Mesothelial cell of epicardium (in vitro differentiated cells): ENCODE results near the gene ZMYND8. TPM values are rescaled to one million over a fixed set of nuclear protein-coding genes. Genes with fewer than 3 reads are reported as not detected.

Experiments used
- DNase-seq, 2 experiments: peaks; one replicate each; pipeline ENCODE4 v3.0.0; 2021; ENCODE audit warnings: low spot score in 2 of 2; ENCODE audit not compliant: unreplicated experiment in 2 of 2
- H3K27ac Mint-ChIP-seq: 2 replicates; pipeline ENCODE4 v1.8.0; 2021; ENCODE audit warnings: mixed read lengths
- H3K27me3 Mint-ChIP-seq: 2 replicates; pipeline ENCODE4 v1.8.0; 2021; ENCODE audit warnings: low read depth, mixed read lengths
- H3K36me3 Mint-ChIP-seq: 2 replicates; pipeline ENCODE4 v1.8.0; 2021; ENCODE audit warnings: mixed read lengths
- H3K4me1 Mint-ChIP-seq: 2 replicates; pipeline ENCODE4 v1.8.0; 2021; ENCODE audit warnings: mixed read lengths
- H3K4me3 Mint-ChIP-seq: 2 replicates; pipeline ENCODE4 v1.8.0; 2021; ENCODE audit warnings: mild to moderate bottlenecking, moderate library complexity, mixed read lengths
- H3K9me3 Mint-ChIP-seq: 2 replicates; pipeline ENCODE4 v1.8.0; 2021; ENCODE audit warnings: mixed read lengths
- total RNA-seq: library from RNA; stranded (reverse); gene quantifications from 3 replicates; pipeline ENCODE4 v1.2.1, GENCODE V29; 2021
- TF ChIP-seq, protein P1 (sequence below): fragments of 200-600 bp; sonication (generic); IDR thresholded peaks from one replicate; pipeline ENCODE4 v1.5.0; 2021; ENCODE audit warnings: antibody characterized with exemption; ENCODE audit not compliant: unreplicated experiment

Gene ZMYND8
- total RNA-seq, 1 donor from 2014 or later: 120 TPM

DNA sequence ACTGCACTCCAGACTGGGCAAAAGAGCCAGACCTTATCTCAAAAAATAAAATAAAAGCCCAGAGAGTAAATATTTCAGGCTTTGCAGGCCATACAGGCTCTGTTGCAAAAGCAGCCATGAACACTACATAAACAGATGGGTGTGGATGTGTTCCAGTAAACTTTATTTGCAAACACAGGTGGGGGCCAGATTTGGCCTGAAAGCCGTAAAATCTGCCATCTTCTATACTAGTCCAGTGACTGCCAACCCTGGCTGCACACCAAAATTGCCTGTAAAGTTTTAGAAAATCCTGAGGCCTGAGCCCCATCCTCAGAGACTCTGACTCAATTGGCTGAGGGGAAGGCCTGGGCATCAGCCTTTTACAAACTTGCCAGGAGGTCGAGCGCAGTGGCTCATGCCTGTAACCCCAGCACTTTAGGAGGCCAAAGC lies 103.6 kb downstream of the ZMYND8 start:
- H3K27me3 Mint-ChIP-seq: no peaks in the 10 kb centered on the region
- no peak for DNase-seq
- no peak overlapping the region for H3K4me3 Mint-ChIP-seq
- no peaks in the 10 kb centered on the region for H3K4me1 Mint-ChIP-seq
- H3K36me3 Mint-ChIP-seq: peaks cover 34% of the 10 kb centered on the region
- TF ChIP-seq, protein P1, sequence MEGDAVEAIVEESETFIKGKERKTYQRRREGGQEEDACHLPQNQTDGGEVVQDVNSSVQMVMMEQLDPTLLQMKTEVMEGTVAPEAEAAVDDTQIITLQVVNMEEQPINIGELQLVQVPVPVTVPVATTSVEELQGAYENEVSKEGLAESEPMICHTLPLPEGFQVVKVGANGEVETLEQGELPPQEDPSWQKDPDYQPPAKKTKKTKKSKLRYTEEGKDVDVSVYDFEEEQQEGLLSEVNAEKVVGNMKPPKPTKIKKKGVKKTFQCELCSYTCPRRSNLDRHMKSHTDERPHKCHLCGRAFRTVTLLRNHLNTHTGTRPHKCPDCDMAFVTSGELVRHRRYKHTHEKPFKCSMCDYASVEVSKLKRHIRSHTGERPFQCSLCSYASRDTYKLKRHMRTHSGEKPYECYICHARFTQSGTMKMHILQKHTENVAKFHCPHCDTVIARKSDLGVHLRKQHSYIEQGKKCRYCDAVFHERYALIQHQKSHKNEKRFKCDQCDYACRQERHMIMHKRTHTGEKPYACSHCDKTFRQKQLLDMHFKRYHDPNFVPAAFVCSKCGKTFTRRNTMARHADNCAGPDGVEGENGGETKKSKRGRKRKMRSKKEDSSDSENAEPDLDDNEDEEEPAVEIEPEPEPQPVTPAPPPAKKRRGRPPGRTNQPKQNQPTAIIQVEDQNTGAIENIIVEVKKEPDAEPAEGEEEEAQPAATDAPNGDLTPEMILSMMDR: no peak
- H3K27ac Mint-ChIP-seq: peak overlapping the region; percentile 53
- no peaks in the 10 kb centered on the region for H3K9me3 Mint-ChIP-seq

DNA sequence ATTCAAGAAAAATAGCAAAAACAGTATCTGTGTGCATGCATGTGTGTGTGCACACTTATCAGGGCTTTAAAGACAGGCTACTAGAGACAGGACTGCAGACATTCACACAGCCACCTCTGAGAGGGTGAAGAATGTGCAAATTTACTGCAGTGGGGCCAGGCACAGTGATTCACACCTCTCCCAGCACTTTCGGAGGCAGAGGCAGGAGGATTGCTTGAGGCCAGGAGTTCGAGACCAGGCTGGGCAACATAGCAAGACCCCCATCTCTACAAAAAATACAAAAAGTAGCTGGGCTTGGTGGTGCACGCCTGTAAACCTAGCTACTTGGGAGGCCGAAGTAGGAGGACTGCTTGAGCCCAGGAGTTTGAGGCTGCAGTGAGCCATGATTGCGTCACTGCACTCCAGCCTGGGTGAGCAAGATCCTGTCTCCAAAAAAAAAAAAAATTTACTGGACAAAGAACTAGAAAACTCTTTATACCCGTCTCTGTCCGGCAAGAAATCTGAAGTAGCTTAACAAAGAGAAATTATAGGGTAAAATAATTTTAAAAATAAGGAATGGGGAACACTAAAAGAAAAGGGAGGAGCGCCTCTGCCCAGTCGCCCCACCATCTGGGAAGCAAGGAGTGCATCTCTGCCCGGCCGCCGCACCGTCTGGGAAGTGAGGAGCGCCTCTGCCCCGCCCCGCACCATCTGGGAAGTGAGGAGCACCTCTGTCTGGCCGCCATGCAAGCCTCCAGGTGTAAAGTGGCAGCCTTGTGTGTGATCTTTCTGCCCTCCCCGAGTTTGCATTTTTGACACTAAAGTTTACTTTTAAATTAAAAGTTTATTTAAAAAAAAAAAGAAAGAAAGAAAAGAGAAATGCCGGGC lies 105.1 kb downstream of the ZMYND8 start:
- no peaks in the 10 kb centered on the region for H3K9me3 Mint-ChIP-seq
- H3K4me3 Mint-ChIP-seq: no peak overlapping the region
- H3K4me1 Mint-ChIP-seq: no peaks in the 10 kb centered on the region
- no peak for DNase-seq
- peaks cover 32% of the 10 kb centered on the region for H3K36me3 Mint-ChIP-seq
- TF ChIP-seq, protein P1: no peak
- H3K27me3 Mint-ChIP-seq: no peaks in the 10 kb centered on the region
- no peak overlapping the region for H3K27ac Mint-ChIP-seq

DNA sequence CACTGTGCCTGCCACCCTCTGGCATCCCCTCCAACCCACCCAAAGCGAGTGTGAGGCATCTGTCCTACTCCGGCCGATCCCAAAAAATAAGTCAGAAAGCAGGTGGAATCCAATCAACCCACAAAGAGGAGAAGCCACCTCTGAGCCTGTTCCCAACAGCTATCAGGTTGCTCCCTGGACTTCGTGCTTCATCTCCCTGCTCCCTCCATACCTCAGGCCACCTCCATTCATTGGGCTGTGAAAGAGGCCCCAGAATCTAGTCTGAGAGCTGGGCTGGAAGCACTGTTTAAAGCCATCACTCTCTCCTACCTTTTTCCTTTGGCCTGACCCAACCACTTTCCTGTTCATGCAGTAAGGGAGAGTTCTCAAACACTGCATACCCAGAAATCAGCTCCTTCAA lies 106.1 kb downstream of the ZMYND8 start:
- TF ChIP-seq, protein P1: no peak
- peaks cover 41% of the 10 kb centered on the region for H3K36me3 Mint-ChIP-seq
- no peak overlapping the region for H3K4me3 Mint-ChIP-seq
- peak overlapping the region; percentile 28 for H3K27ac Mint-ChIP-seq
- DNase-seq: no peak
- no peaks in the 10 kb centered on the region for H3K27me3 Mint-ChIP-seq
- H3K9me3 Mint-ChIP-seq: no peaks in the 10 kb centered on the region
- H3K4me1 Mint-ChIP-seq: no peaks in the 10 kb centered on the region

DNA sequence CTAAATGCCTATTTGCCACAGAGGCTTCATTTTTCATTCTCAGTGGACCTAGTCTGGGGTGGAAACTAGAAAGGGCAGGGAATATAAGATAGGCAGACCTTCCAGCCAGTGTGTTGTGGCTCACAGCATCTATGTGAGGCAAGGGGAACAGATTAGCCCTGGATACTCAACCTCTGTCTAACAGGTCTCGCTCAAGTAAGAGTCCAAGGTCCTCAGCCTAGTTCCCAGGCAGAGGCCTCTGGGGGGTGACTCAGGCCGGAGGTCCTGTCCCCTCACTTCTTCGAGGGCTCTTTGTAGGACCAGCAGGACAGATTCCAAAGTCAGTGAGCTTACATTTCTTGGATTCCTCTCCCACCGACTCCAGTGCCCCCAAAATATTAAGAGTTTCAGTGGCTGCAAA lies 106.6 kb downstream of the ZMYND8 start:
- Mint-ChIP-seq H3K4me1 (no peaks in the 10 kb centered on the region), H3K4me3 (no peak overlapping the region), H3K27me3 (no peaks in the 10 kb centered on the region), H3K27ac (no peak overlapping the region), H3K9me3 (no peaks in the 10 kb centered on the region), H3K36me3 (peaks cover 42% of the 10 kb centered on the region)
- no peak for DNase-seq
- TF ChIP-seq, protein P1: no peak

DNA sequence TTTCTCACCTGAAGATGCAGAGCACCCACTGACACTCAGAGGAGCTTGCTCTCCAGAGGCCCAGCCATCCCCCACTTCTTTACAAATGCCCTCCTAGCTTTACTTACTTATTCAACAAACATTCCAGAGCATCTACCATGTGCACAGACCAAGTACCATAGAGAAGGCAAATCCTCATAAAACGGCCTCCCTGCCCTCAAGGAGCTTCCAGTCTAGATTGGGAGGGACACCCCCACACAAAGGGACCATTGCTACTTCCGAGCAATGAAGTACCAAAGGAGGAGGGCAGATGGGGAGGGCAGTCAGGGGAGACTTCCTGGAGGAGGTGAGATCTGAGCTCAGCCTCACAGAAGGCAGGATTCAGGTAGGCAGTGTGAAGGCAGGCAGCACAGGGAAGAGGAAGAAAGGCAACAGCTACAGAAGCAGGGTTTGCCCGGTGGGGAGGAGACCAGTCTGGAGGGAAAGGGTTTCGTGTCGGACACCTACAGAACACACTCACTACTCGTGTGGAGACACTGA lies 108.0 kb downstream of the ZMYND8 start:
- Mint-ChIP-seq H3K9me3 (no peaks in the 10 kb centered on the region), H3K27me3 (no peaks in the 10 kb centered on the region), H3K4me3 (no peak overlapping the region), H3K36me3 (peaks cover 41% of the 10 kb centered on the region), H3K27ac (no peak overlapping the region), H3K4me1 (peaks cover 6% of the 10 kb centered on the region)
- TF ChIP-seq, protein P1: no peak
- no peak for DNase-seq
